ENCODE measurements around the gene WDR45B.

DNA sequence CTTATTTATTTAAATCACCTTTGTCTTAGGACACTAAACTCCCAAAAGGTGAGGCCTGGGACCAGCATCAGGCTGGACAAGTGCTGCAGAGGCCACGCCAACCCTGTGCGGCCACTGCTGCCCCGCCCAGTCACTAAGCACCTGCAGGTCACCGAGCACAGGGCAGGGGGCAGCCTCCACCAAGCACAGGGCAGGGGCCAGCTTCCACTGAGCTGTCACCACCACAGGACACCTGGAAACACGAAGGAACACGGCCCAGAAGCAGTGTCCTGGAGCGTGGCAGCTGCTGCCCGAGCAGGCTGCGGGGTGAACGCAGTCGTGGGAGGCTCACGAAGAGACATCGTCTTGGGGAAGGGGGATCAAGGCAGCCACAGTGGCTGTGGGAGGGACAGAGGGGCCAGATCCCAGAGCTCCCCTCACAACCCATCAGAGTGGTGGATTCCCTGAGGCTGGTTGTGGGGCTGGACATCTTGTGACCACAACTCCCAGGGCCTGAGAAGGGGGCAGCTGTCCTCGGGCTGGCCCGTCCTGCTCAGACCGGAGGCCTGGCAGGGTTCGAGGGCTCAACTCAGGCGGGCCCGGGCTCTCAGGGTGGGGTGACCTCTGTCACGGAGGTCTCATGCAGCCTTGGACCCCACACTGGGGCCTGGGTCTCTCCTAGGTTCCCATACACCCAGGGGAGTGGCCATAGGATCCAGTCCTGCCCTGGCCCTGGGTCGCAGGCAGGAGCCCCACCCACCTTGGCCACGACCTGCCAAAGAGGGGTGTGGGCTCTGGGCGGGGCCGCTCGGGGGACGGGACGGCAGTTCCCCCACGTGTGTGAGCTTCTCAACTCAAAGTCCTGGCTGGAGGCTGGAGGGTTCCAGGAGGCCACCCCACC is 31.6 kb upstream of the WDR45B start:
- TF ChIP-seq EZH2phosphoT487 (IDR thresholded peaks at IDR 0.05; ENCODE audit: borderline replicate concordance, low read depth, low read length): no peak
- TF ChIP-seq, protein P1, sequence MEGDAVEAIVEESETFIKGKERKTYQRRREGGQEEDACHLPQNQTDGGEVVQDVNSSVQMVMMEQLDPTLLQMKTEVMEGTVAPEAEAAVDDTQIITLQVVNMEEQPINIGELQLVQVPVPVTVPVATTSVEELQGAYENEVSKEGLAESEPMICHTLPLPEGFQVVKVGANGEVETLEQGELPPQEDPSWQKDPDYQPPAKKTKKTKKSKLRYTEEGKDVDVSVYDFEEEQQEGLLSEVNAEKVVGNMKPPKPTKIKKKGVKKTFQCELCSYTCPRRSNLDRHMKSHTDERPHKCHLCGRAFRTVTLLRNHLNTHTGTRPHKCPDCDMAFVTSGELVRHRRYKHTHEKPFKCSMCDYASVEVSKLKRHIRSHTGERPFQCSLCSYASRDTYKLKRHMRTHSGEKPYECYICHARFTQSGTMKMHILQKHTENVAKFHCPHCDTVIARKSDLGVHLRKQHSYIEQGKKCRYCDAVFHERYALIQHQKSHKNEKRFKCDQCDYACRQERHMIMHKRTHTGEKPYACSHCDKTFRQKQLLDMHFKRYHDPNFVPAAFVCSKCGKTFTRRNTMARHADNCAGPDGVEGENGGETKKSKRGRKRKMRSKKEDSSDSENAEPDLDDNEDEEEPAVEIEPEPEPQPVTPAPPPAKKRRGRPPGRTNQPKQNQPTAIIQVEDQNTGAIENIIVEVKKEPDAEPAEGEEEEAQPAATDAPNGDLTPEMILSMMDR (conservative IDR thresholded peaks at IDR 0.05; ENCODE audit: low read length): peak; percentile 35; the same call in 1 of the 2 replicates
